HL-60/S4 (cell line): ENCODE data around the gene RASGEF1C.

Experiments used
- in situ Hi-C: fragments of 300-500 bp; cut with MboI; formaldehyde crosslinking; loops from 2 replicates; pipeline ENCODE4 v1.14.3; 2022; ENCODE audit warnings: low sequenced_read_pairs

Gene RASGEF1C

GRCh38 chr5:180161420-180162303 lies 47.3 kb downstream of the RASGEF1C start:
- in situ Hi-C loops: no loop called here

DNA sequence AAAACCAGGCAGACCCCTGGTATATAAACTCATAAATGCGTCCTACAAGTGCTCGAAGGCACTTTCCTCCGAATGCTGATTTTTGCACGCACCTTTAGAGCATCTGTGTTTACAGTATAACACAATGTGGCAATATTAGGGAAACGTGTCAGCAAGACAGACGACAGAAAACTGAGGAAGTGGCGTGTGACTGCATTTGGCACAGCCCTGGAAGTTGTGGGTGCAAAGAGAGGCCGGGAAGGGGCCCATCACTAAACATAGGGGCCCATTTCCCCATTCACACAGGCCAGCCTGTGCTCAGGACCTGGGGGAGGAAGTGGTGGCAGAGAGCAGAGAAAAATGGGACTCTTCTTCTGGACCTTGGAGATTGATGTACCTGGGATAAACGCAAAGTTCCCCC lies 48.2 kb downstream of the RASGEF1C start:
- in situ Hi-C loops: no loop called here

DNA sequence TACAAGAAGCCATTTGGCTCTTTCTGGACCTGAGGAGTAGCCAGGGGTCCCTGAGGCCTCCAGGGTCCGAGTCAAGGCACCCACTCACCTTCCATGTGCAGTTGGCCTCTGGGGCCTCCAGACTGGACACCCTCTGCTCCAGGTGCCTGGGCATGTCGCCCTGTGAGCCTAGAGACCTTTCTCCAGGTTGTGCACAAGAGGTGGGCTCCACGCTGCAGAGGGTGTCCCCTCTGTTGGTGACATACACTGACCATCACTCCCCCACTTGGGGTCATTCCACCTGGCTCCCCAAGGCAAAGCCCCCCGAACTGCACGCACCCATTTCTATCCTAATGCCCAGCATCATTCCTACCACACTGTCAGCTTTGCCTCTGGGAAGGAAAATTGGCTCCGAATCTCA lies 48.8 kb downstream of the RASGEF1C start:
- in situ Hi-C loops: no loop called here

- in situ Hi-C loops: no loop called here
Measured at GRCh38 chr5:180159756-180160155, 49.3 kb downstream of the RASGEF1C start.

DNA sequence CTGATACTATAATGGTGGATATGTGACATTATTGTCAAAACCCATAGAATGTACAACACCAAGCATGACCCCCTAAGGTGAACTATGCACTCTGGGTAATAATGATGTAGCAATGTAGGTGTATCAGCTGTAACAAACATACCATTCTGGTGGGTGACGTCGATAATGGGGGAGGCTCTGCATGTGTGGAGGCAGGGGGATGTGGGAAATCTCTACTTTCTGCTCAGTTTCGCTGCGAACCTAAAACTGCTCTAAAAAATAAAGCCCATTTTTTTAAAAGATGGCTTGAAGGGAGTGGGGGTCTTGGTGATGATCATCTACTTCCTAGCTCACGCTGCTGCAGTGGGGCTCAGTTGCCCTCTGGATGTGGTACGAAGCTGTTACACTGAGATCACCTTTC lies 51.1 kb downstream of the RASGEF1C start:
- in situ Hi-C loops: no loop called here

DNA sequence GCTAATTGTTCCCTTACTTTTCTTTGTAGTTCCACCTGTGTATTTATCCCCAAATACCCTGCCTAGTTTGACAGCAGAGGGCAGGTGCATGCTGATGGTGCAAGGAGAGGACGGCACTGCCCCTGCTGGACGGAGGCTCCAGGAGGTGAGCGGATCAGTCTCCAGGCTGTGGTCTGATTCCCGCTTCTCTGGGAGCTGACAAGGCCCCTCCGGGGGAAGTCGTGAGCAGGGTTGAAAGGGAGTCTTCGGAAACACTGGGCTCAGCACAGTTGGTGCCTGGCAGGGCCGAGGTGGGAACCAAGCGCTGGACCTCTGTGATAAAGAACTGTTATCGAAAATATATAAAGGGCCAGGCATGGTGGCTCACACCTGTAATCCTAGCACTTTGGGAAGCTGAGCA lies 52.9 kb downstream of the RASGEF1C start:
- in situ Hi-C loops: no loop called here

- in situ Hi-C loops: no loop called here
Measured at GRCh38 chr5:180155365-180155926, 53.6 kb downstream of the RASGEF1C start.

- in situ Hi-C loops: no loop called here
Measured at GRCh38 chr5:180154821-180155364, 54.1 kb downstream of the RASGEF1C start.

DNA sequence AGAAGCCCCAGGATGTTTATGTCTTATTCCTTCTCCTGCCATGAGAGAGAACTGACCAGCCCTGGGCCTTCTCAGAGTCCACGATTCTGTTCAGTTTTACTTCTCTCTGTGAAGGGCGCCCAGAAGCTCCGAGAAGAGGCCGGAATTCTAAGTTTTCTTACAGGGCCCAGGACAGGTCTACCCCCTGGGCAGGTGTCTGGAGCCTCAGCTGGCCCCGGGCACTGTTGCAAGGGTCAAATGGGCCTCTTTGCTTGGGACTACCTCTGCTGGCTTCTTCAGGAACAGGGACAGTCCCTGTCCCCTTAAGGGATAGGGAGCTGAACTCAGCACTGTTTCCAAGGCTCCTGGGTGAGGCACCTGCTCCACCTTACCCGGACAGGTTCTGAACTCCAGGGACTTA lies 55.0 kb downstream of the RASGEF1C start:
- in situ Hi-C loops: no loop called here

DNA sequence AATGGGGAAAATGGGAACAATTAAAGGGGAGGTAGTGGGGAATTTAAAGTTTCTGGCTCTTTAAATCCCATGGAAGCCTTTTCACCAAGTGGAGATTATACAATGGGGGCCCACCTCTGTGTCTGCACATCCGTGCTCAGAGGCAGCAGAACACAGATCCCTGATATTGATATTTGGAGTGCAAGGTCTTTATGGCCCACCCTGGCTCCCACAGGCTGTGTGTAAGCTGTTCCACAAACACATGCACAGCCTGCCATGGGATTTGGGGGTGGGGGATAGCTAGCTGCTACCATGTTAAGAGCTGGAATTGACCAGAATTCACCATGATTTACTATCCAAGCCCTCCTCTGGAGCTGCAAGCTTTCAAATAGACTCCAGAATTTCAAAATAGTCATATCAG lies 55.9 kb downstream of the RASGEF1C start:
- in situ Hi-C loops: no loop called here

DNA sequence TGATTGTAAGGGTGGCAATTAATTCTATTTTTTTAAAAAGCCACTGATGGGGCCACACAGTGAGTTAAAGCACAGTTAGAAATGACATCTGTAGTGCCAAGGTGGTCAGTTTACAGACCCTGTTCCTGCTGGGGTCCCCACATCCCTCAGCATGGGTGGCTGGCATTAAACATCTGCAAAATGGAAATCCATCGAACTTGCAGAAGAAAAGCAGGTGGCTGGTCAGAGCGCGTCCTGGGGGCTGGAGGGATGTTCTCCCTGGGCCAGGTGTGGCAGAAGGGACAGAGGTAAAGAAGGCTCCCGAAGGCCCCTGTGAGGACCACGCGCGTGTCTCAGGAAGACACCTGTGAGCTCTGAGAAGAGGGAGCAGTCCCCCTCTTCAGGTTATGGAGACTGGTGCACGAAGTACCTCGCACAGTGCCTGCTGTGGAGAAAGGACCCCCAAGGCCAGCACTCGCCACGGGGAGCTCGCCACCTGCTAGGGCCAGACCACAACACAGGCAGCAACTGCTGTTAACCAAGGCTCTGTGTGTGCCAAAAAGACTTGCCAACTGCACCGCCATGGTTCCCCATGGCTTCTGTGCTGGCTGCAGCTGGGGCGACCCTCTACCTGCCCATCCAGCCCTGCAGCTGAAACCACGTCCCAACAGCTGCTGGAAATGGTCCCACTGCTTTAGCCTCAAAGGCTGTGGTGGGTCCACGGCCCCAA lies 65.2 kb downstream of the RASGEF1C start:
- in situ Hi-C loops: no loop called here

- in situ Hi-C loops: no loop called here
Measured at GRCh38 chr5:180142824-180143610, 66.0 kb downstream of the RASGEF1C start.

DNA sequence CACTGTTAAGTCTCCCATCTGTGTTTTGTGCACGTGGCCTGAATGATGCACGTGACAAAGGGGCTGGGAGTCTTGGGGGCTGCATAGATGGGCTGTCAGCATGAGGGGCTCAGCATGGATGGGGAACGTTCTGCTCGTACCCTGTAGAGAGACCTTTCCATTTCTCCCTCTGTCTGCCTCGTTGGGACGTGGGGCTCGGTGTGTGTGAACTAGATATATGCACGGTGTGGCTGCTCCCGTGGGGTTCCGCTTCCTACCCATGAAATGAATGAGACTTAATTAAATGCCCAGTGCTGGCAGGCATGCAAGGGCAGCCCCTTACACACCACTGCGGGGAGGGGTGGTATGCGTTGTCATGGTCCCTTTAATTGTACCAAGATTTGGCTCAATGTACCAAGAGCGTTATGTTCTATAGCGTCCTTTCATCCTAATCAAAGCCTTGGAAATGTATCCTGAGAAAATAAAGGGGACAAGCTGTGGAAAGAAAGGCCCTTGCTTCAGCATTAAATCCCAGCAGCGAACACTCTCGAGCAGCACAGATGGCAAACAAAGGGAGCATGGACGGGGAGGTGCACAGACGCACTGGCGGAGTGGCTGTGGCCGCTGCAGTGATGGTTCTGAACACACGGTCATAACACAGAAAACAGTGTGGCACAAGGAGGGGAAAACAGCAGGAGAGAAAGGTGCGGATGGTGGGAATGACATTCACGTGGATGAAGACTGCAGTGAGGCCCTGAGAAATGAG lies 66.8 kb downstream of the RASGEF1C start:
- in situ Hi-C loops: no loop called here

DNA sequence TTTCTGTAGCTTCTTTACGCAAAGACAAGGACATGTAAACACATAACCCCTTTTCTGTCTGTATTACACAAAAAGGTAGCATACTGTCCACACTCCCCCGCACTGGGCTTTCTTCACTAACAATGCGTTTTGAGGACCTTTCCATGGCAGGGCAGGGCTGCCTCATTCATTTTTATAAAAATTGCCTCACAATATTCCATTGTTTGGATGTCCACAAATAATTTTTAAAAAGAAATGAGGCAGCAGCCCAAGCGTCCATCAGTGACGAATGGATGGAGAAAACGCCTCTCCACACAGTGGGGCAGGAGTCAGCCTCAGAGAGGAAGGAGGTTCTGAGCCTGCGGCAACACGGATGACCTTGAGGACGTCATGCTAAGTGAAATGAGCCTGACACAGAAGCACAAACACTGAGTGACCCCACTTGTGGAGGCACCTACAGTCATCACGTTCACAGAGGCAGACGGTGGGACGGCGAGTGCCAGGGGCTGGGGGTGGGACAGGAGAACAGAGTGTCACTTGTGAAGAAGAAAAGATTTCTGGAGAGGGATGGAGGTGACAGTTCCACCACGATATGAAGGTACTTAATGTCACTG lies 67.8 kb downstream of the RASGEF1C start:
- in situ Hi-C loops: no loop called here

DNA sequence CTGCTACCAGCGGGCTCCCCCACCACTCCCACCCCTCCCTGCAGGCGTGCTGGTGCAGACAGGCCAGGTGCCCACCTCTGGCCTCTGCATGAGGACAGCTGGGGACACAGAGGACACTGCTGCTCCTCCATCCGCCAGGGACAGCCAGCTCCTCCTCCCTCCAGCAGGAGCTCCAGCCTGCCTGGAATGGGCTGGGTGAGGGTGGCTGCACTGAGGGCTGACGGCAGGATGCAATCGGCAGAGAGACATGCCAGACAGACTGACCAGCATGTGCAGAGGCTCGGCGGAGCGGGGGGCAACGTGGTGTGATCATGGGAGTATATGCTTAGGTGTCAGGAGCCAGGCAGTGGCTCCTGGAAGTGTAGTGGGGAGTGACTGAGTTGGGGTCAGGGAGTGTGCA lies 68.4 kb downstream of the RASGEF1C start:
- in situ Hi-C loops: no loop called here

DNA sequence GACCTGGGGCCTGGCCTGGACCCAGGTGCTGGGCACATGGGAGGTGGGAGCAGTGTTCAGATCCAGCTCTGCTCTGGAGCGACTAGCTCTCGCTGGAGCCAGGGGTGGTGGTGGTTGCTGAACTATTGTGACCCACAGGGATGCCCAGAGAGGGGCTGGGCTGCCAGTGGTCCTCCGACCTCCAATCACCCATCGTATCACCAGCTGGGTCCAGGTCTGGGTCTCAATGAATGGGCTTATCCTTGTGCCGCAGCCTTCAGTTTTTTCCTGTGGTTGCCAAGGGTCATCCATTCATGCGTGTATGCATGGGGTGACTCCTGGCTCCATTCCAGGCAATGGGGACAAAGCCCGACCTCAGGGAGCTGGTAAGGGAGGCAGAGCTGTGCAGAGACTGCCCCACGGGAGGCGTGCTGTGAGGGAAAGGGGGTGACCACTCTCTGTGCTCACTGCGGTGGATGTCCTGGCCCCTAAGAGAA lies 68.9 kb downstream of the RASGEF1C start:
- in situ Hi-C loops: no loop called here

DNA sequence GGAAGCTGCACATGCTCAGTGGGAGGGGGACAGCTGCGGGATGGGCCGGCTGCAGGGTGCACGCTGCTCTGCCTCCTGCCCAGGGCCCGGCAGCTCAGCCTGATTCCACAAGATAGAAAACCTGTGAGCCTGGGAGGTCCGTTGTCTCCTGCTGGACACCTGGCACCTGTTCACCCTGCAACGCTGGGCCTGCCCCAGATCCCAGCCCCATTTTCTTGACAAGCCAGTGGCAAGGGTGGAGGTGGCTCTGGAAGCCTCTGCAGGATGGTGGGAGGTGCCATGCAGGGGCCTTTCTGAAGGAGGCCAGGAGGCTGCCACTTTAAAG lies 69.3 kb downstream of the RASGEF1C start:
- in situ Hi-C loops: no loop called here

- in situ Hi-C loops: no loop called here
Measured at GRCh38 chr5:180138976-180139730, 69.9 kb downstream of the RASGEF1C start.
